NCI-H774 (cell line): ENCODE results near the gene CATSPERZ.

Experiments
- DNase-seq: peaks from one replicate; lab custom pipeline; 2025; lab: John Stamatoyannopoulos, UW

The CATSPERZ gene

GRCh38 chr11:64285885-64286800 lies 14.0 kb upstream of the CATSPERZ start:
- DNase-seq = peak; percentile 27

GRCh38 chr11:64286801-64287159 lies 13.4 kb upstream of the CATSPERZ start:
- DNase-seq = no peak

GRCh38 chr11:64287676-64288352 lies 12.3 kb upstream of the CATSPERZ start:
- DNase-seq = no peak

GRCh38 chr11:64288353-64288750 lies 11.8 kb upstream of the CATSPERZ start:
- no peak for DNase-seq

GRCh38 chr11:64289002-64289564 lies 11.1 kb upstream of the CATSPERZ start:
- no peak for DNase-seq

GRCh38 chr11:64290352-64291261 lies 9.6 kb upstream of the CATSPERZ start:
- DNase-seq = no peak

DNA sequence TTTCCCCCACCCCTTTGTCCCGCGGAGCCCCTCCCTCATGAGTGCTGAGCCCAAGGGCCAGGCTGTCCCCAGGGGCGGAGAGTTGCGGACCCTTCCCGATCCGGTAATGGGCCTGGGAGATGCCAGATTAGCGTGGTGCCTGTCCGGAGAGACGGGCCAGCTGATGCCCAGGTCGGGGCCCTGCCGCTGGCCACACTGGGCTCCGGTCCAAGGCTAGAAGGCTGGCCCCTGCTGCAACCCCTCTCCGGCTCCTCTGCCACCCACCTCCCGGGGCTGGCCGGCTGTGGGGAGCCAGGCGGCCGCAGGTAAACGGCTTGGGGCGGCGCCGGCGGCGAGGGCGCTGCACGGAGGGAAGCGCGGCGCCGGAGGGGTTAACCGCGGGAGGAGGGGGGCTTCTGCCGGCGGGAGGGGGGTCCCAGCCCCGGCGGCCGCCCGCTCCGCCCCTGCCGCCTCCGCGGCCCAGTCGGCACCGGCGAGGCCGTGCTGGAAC lies 8.9 kb upstream of the CATSPERZ start, which contains the start of gene KCNK4:
KCNK4 (plus strand) TSS at position 41 of the 490 bp plus-strand sequence. CDS start 1,717 bp downstream, outside the sequence.
- DNase-seq = no peak

DNA sequence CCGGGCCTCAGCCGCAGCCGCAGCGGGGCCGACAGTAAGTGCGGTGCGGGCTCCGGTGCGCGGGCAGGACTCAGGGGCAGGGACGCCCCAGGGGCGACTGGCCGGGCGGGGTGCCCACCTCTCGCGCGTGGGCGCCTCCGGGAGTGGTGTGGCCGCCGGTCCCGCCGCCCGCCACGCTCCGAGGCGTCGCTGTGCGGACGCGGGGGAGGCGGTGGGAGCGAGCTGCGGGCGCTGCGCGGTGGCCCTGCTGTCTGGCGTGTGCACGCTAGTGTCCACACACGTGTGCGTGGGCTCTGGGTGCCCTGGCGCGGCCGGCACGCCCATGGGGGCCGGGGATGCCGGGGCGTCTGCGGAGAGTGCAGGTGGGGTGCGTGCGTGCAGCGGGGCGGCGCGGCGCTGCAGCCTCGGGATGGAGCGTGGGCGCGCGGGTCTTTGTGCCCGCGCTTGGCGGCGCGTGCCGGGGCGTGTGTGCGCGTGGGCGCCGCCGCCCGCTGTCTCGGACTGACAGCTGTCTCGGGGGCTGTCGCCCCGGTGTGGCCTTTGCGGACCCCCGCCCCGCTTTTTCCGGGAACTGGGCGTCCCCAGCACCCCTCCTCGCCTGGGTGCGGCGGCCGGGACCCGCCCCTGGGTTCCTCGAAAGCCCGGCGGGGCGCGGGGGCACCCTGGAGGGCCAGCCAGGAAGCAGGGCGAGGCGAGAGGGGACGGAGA lies 8.3 kb upstream of the CATSPERZ start:
- DNase-seq = no peak

- no peak for DNase-seq
These were observed 7.5 kb upstream of the CATSPERZ start for GRCh38 chr11:64292460-64293254.

GRCh38 chr11:64294774-64295173 lies 5.4 kb upstream of the CATSPERZ start:
- no peak for DNase-seq

DNA sequence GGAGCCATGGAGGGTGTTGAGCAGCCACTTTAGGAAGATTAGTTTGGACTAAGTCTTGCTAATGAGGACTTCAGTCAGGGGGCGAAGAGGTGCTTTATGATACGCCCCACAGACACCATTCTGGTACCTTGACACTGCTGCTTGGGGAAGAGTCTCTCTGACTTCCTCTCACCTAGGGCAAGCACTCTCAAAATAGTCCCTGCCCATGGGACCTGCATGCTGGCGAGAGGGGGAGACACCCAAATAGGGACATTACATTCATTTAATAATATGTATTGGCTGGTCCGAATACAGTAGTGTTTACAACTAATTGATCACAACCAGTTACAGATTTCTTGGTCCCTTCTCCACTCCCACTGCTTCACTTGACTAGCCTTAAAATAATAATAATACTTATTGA lies 4.4 kb upstream of the CATSPERZ start:
- no peak for DNase-seq

DNA sequence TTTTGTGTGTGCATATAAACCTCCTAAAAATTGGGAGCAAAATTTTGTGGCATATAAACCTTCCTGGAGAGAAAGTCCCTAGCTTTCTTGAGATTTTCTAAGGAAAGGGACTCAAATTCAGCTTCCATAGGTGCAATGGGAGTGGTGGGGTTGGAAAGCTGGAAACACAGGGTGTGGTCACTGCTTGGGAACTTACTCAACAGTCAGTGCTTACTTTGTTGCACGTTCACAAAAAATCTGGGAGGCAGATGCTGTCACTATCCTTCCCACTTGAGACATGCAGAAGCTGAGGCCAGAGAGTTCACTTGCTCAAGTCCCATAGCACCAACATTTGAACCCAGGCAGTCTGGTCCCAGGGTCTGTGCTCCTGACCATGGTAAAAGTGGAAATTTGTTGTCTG lies 3.9 kb upstream of the CATSPERZ start:
- no peak for DNase-seq

DNA sequence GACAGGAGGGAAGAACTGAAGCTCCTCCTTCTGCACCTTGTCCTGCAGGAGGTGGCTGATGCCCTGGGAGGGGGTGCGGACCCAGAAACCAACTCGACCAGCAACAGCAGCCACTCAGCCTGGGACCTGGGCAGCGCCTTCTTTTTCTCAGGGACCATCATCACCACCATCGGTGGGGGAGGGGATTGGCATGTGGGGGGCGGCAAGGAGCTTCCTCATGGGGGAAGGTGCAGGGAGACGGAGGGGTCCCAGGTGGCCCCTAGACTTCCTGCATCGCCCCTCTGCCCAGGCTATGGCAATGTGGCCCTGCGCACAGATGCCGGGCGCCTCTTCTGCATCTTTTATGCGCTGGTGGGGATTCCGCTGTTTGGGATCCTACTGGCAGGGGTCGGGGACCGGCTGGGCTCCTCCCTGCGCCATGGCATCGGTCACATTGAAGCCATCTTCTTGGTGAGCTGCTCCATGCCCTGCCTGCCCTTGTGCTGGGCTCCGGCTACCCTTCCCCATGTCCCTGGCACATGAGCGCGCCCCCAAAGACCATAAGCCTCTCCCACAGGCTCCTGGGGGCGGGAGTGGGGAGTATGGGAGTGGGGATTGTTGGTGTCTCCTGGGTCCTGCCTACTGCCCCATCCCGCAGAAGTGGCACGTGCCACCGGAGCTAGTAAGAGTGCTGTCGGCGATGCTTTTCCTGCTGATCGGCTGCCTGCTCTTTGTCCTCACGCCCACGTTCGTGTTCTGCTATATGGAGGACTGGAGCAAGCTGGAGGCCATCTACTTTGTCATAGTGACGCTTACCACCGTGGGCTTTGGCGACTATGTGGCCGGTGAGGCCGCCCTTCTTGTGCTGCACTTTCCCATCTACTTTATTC lies 3.1 kb upstream of the CATSPERZ start:
- DNase-seq = no peak

DNA sequence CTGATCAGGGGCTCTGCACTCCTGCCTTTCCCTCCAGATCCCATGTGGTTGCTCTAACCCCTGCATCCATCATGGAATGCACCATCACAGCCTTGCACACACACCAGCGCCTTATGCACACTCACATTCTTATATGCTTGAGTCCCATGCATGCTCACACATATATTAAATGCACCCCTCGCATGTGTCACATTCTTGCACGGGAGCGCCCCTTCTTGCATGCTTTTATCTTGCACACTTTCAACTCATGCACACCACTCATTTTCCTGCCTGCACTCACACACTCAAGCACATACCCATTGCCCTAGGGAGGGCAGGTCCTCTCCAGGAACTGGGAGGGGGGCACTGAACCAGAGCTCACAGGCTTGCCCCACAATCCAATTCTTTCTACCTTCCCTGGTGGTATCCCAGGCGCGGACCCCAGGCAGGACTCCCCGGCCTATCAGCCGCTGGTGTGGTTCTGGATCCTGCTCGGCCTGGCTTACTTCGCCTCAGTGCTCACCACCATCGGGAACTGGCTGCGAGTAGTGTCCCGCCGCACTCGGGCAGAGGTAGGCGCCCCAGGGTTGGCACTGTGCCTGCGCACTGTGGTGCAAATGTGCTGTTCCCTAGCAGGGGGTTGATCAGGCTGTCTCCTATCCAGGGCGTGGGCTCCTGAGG lies 2.3 kb upstream of the CATSPERZ start:
- no peak for DNase-seq

- no peak for DNase-seq
These were observed 952 bp upstream of the CATSPERZ start for GRCh38 chr11:64298966-64299846.

DNA sequence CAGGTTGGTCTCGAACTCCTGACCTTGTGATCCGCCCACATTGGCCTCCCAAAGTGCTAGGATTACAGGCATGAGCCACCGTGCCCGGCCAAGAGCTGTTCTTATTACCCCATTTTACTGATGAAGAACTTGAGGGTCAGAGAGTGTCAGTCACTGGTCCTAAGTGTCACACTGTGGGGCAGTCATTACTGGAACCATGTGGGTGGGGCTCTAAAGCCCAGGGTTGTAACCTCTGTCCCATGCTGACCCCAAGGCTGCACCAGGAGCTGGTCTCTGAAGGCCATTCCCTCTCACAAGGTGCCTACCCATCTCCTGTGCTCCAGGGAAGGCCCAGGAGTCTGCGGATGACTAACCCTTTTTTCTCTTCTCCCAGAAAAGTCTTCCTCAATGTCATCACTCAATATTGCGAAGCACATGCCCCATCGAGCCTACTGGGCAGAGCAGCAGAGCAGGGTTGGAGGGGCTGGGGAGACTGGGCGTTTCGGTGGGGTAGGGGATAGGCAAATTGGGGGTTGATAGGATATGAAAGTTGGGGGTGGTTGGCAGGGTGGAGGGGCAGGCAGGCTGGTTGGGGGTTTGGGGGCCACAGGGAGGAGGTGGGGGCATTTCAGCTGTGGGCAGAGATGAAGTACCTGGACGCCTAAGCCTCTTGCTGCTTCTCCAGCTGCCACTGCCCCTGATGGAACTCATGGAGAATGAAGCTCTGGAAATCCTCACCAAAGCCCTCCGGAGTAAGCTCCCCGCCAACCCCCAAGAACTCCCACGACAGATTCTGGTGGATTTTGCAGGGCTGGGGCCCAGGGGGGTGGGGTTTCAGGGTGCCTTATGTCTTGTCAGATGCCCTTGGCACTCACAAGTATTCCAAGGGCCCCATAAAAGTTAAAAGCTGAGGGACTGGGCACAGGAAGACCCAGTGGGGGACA lies 3.2 kb downstream of the CATSPERZ start:
- no peak for DNase-seq

GRCh38 chr11:64304032-64304315 lies 3.8 kb downstream of the CATSPERZ start:
- DNase-seq = no peak
